Prostate gland (tissue), 2 donors: ENCODE measurements around the gene FAM3C. TPM values are rescaled to one million over a fixed set of nuclear protein-coding genes. Genes with fewer than 3 reads are reported as not detected.
"Not testable (repeated sequence)": the region's sequence is repeated elsewhere in the genome, so short reads cannot be mapped to it uniquely, and the experiment has no call there.

Source experiments
- DNase-seq: peaks from one replicate; pipeline ENCODE4 v3.0.0-alpha.2; 2019; ENCODE audit warnings: low spot score
- H3K27ac ChIP-seq, 2 donors: fragments of 200-600 bp; sonication (generic); 2 replicates each; pipeline ENCODE4 v1.5.1; 2017 to 2019
- H3K27me3 ChIP-seq: fragments of 200-600 bp; sonication (generic); replicated peaks from 2 replicates; pipeline ENCODE4 v1.5.1; 2019; ENCODE audit not compliant: insufficient read depth
- H3K36me3 ChIP-seq, 2 donors: fragments of 200-600 bp; sonication (generic); 1 replicate in 1 of 2; 2 replicates in 1 of 2; pipeline versions ENCODE4 v1.5.1 to v1.8.1; 2017 to 2019
- H3K4me1 ChIP-seq: fragments of 200-600 bp; sonication (generic); replicated peaks from 2 replicates; pipeline ENCODE4 v1.5.1; 2019
- H3K4me3 ChIP-seq, 2 donors: fragments of 200-600 bp; sonication (generic); 2 replicates each; pipeline ENCODE4 v1.5.1; 2017 to 2019
- H3K9me3 ChIP-seq: fragments of 200-600 bp; sonication (generic); 2 replicates; pipeline ENCODE4 v1.5.1; 2017
- CTCF ChIP-seq, 4 experiments: fragments of 200-600 bp in 2 of 4; fragments of 450-650 bp in 2 of 4; sonication (generic) in 2 of 4; IDR thresholded peaks; 1 replicate in 3 of 4; 2 replicates in 1 of 4; pipeline ENCODE4 v1.5.1; 2016 to 2019; ENCODE audit warnings: antibody characterized with exemption in 4 of 4, mild to moderate bottlenecking in 2 of 4, moderate library complexity in 2 of 4
- POLR2A ChIP-seq: fragments of 450-650 bp; IDR thresholded peaks from one replicate; pipeline ENCODE4 v1.6.1; 2016; ENCODE audit warnings: antibody characterized with exemption, mild to moderate bottlenecking
- POLR2AphosphoS5 ChIP-seq: sonication (generic); formaldehyde crosslinking; IDR thresholded peaks from one replicate; pipeline ENCODE4 v1.6.1; 2017; ENCODE audit warnings: antibody characterized with exemption
- WGBS: methylation state at CpG from one replicate; pipeline ENCODE4 v1.1.5; 2018; 5-methylcytosine and 5-hydroxymethylcytosine counted together
- intact Hi-C: fragments of 100-400 bp; cut with DNase I; formaldehyde crosslinking; loops from one replicate; pipeline ENCODE4 v1.14.2; 2022
- total RNA-seq, 2 donors: library from RNA; depleted of rRNA; stranded (reverse); fragments of >200 nt; gene quantifications; one replicate each; pipeline ENCODE4 v1.1.0, GENCODE V29; 2016

Gene FAM3C
- total RNA-seq, 2 donors from 2014 or later = 31.9 to 34.8 TPM

DNA sequence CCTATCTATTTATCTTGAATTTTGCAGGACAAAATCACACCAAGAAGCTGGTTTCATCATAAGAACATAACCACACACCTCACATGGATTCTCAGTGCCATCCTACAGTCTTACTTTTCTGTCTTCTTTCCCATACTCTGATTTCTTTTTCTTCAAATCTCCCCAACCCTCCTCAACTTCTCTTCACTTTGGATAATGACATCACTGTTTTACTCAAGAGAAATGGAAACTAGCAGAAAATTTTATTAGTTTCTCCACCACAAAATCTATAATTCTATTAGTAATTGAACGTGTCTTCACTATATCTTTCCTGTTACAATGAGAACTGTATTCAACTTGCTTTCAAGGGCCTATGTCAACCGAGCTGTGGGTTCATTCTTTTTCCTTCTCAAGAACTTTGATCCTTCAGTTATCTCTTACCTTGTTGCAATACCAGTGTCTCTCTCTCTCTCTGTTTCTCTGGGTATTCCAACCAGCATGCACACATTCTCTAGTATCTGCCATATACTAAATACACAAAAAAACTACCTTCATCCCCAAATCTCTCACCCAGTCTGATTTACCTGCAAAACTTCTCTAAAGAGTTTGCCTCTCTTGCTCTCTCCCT lies 35.4 kb upstream of the FAM3C start:
- DNase-seq = no peak
- no peaks in the 10 kb centered on the region for H3K9me3 ChIP-seq
- no peaks in the 10 kb centered on the region for H3K4me1 ChIP-seq
- intact Hi-C loops = no loop called here
- TF ChIP-seq POLR2A (no peak), CTCF (IDR thresholded peaks at IDR 0.05) (no peak), POLR2AphosphoS5 (no peak)
- 91% methylated on average over 2 of the region's 2 CpGs for WGBS
- no peak overlapping the region for H3K4me3 ChIP-seq
- no peak overlapping the region for H3K27ac ChIP-seq
- H3K36me3 ChIP-seq = no peaks in the 10 kb centered on the region
- no peaks in the 10 kb centered on the region for H3K27me3 ChIP-seq

- WGBS = 100% methylated on average over 1 of the region's 1 CpG
- Histone ChIP-seq H3K4me3 (no peak overlapping the region), H3K27ac (no peak overlapping the region), H3K4me1 (no peaks in the 10 kb centered on the region), H3K9me3 (no peaks in the 10 kb centered on the region), H3K36me3 (no peaks in the 10 kb centered on the region), H3K27me3 (no peaks in the 10 kb centered on the region)
- intact Hi-C loops = no loop called here
- no peak for DNase-seq
- TF ChIP-seq POLR2AphosphoS5 = no peak
- TF ChIP-seq POLR2A = no peak
- TF ChIP-seq CTCF (IDR thresholded peaks at IDR 0.05) = no peak
Observed at GRCh38 chr7:121430558-121430957, 34.5 kb upstream of the FAM3C start.

GRCh38 chr7:121429798-121430197 lies 33.7 kb upstream of the FAM3C start:
- no peaks in the 10 kb centered on the region for H3K27me3 ChIP-seq
- no peak overlapping the region for H3K27ac ChIP-seq
- H3K4me1 ChIP-seq = no peaks in the 10 kb centered on the region
- H3K9me3 ChIP-seq = no peaks in the 10 kb centered on the region
- H3K36me3 ChIP-seq = no peaks in the 10 kb centered on the region
- intact Hi-C loops = no loop called here
- no peak for DNase-seq
- TF ChIP-seq POLR2A (no peak), CTCF (IDR thresholded peaks at IDR 0.05) (no peak), POLR2AphosphoS5 (no peak)
- no peak overlapping the region for H3K4me3 ChIP-seq

DNA sequence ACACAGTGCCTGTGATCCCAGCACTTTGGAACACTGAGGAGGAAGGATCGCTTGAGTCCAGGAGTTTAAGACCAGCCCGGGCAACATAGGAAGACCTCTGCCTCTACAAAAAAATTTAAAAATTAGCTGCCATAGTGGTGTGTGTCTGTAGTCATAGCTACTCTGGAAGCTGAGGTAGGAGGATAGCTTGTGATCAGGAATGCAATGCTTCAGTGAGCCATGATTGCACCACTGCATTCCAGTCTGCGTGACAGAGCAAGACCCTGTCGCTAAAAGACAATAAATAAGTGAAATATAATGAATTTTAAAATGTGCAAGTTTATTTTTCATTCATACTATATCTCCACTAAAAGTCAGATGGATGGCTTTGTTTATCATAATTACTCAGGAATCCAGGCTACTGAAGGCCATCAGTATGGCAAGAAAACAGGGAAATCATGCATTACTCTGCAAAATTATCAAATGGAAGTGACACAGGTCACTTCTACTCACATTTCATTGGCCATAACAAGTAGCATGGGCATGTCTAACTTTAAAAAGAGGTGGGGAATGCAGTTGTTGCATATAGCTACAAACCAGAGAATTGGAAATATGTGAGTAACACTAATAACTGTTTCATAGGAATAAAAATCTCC lies 32.9 kb upstream of the FAM3C start:
- no peak for TF ChIP-seq CTCF (IDR thresholded peaks at IDR 0.05)
- TF ChIP-seq POLR2A = no peak
- no peak for TF ChIP-seq POLR2AphosphoS5
- Histone ChIP-seq H3K4me1 (no peaks in the 10 kb centered on the region), H3K27ac (no peak overlapping the region), H3K9me3 (no peaks in the 10 kb centered on the region), H3K4me3 (no peak overlapping the region), H3K27me3 (no peaks in the 10 kb centered on the region), H3K36me3 (no peaks in the 10 kb centered on the region)
- DNase-seq = no peak
- intact Hi-C loops = no loop called here
- WGBS = 77% methylated on average over 4 of the region's 4 CpGs

DNA sequence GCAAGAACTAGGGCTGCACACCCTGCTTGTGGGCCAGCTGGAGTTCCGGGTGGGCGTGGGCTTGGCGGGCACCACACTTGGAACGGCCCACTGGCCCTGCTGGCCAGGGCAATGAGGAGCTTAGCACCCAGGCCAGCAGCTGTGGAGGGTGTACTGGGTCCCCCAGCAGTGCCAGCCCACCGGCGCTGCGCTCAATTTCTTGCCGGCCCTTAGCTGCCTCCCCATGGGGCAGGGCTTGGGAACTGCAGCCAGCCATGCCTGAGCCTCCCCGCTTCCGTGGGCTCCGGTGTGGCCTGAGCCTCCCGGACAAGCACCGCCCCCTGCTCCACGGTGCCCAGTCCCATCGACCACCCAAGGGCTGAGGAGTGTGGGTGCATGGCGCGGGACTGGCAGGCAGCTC lies 25.6 kb upstream of the FAM3C start:
- 97% methylated on average over 14 of the region's 17 CpGs for WGBS
- DNase-seq, H3K9me3 ChIP-seq, intact Hi-C loops, H3K4me3 ChIP-seq, H3K27me3 ChIP-seq, H3K27ac ChIP-seq, H3K4me1 ChIP-seq, H3K36me3 ChIP-seq: not testable (repeated sequence)
